Upper lobe of left lung (tissue), 4 donors: ENCODE results near the gene CARD18.

Source experiments
- CTCF ChIP-seq, 6 experiments: fragments of 450-650 bp in 4 of 6; fragments of 200-600 bp in 2 of 6; sonication (generic) in 2 of 6; IDR thresholded peaks; one replicate each; pipeline ENCODE4 v1.5.1; 2016 to 2019; ENCODE audit warnings: antibody characterized with exemption in 6 of 6
- EP300 ChIP-seq, 4 donors: sonication (generic); formaldehyde crosslinking; IDR thresholded peaks; one replicate each; pipeline ENCODE4 v1.5.1; 2017; ENCODE audit warnings: antibody characterized with exemption in 4 of 4, control low read depth in 2 of 4
- POLR2A ChIP-seq, 4 donors: fragments of 450-650 bp; IDR thresholded peaks; one replicate each; pipeline ENCODE4 v1.5.1; 2016 to 2017; ENCODE audit warnings: antibody characterized with exemption in 4 of 4, mild to moderate bottlenecking in 2 of 4
- POLR2AphosphoS5 ChIP-seq, 2 donors: sonication (generic); formaldehyde crosslinking; IDR thresholded peaks; one replicate each; pipeline ENCODE4 v1.5.1; 2017; ENCODE audit warnings: antibody characterized with exemption in 2 of 2

- TF ChIP-seq CTCF (IDR thresholded peaks at IDR 0.05) (no peak), POLR2A (IDR thresholded peaks at IDR 0.05) (no peak), POLR2AphosphoS5 (IDR thresholded peaks at IDR 0.05) (no peak), EP300 (IDR thresholded peaks at IDR 0.05) (no peak)
Observed at GRCh38 chr11:105144887-105145286, 5.3 kb upstream of the CARD18 start.
